ENCODE data around the gene CRYGA. TPM values are rescaled to one million over a fixed set of nuclear protein-coding genes. Genes with fewer than 3 reads are reported as not detected.

The CRYGA gene
- total RNA-seq, 2 donors from 2014 or later, result not detected

- Histone ChIP-seq H3K9me3 (peaks cover 0 to 4% of the 10 kb centered on the region in 2 donors), H3K4me3 (no peak overlapping the region), H3K27me3 (no peaks in the 10 kb centered on the region), H3K36me3 (no peaks in the 10 kb centered on the region), H3K4me1 (no peaks in the 10 kb centered on the region), H3K27ac (no peak overlapping the region)
- TF ChIP-seq, protein P1, sequence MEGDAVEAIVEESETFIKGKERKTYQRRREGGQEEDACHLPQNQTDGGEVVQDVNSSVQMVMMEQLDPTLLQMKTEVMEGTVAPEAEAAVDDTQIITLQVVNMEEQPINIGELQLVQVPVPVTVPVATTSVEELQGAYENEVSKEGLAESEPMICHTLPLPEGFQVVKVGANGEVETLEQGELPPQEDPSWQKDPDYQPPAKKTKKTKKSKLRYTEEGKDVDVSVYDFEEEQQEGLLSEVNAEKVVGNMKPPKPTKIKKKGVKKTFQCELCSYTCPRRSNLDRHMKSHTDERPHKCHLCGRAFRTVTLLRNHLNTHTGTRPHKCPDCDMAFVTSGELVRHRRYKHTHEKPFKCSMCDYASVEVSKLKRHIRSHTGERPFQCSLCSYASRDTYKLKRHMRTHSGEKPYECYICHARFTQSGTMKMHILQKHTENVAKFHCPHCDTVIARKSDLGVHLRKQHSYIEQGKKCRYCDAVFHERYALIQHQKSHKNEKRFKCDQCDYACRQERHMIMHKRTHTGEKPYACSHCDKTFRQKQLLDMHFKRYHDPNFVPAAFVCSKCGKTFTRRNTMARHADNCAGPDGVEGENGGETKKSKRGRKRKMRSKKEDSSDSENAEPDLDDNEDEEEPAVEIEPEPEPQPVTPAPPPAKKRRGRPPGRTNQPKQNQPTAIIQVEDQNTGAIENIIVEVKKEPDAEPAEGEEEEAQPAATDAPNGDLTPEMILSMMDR (IDR thresholded peaks at IDR 0.05), result no peak
- DNase-seq (ENCODE audit: low spot score), result no peak
Measured at GRCh38 chr2:208153156-208153555, 10.2 kb downstream of the CRYGA start.

- Histone ChIP-seq H3K27me3 (no peaks in the 10 kb centered on the region), H3K4me1 (no peaks in the 10 kb centered on the region), H3K27ac (no peak overlapping the region), H3K9me3 (peaks cover 0 to 4% of the 10 kb centered on the region in 2 donors), H3K36me3 (no peaks in the 10 kb centered on the region), H3K4me3 (no peak overlapping the region)
- no peak for DNase-seq (ENCODE audit: low spot score)
- TF ChIP-seq, protein P1 (IDR thresholded peaks at IDR 0.05), result no peak
Measured at GRCh38 chr2:208150956-208151355, 12.4 kb downstream of the CRYGA start.

- H3K27me3 ChIP-seq, result no peaks in the 10 kb centered on the region
- H3K36me3 ChIP-seq, result no peaks in the 10 kb centered on the region
- TF ChIP-seq, protein P1 (IDR thresholded peaks at IDR 0.05), result no peak
- peaks cover 0 to 4% of the 10 kb centered on the region in 2 donors for H3K9me3 ChIP-seq
- no peaks in the 10 kb centered on the region for H3K4me1 ChIP-seq
- no peak for DNase-seq (ENCODE audit: low spot score)
- no peak overlapping the region for H3K4me3 ChIP-seq
- no peak overlapping the region for H3K27ac ChIP-seq
Measured at GRCh38 chr2:208150094-208150493, 13.3 kb downstream of the CRYGA start.

DNA sequence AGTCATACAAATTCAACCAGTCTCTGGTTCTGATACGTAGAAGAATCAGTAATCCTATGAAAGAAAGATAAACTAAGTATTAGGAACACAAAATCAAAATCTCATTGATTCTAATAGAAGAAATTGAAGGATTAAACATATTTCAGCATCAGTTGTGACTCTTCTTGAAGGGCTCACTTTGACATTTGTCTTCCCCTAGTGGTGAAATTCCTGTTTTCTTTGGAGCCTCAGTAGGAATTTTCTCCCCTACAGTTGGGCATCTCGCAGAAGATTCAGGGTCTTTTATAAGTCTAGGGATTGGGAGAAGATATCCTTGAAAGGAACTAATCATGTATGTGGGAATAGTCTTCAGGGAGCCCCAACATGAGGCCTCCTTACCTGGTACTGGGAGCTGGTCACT lies 14.6 kb downstream of the CRYGA start:
- Histone ChIP-seq H3K9me3 (peaks cover 0 to 4% of the 10 kb centered on the region in 2 donors), H3K27ac (no peak overlapping the region), H3K27me3 (no peaks in the 10 kb centered on the region), H3K4me1 (no peaks in the 10 kb centered on the region), H3K36me3 (no peaks in the 10 kb centered on the region), H3K4me3 (no peak overlapping the region)
- DNase-seq (ENCODE audit: low spot score), result no peak
- TF ChIP-seq, protein P1 (IDR thresholded peaks at IDR 0.05), result peak in 1 of 2 donors; percentile 19

DNA sequence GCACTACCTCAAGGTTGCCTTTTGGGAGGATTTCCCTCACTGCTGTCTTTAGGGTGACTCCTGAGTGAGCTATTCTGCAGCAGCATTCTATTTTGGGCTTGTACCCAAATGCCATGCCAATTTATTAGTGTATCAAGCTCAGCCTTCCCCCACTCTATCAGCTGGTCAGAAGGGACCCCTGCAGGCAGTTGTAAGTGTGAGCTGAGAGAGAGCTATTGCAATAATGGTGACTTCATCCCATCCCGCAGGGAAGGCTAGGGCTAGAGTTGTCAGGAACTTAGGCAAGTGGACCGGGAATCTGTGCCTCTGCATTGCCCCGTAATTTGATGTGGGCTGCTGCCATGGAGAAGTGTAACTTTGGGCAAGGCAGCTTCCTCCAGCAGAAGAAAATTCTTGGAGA lies 15.6 kb downstream of the CRYGA start:
- Histone ChIP-seq H3K36me3 (no peaks in the 10 kb centered on the region), H3K9me3 (peaks cover 0 to 4% of the 10 kb centered on the region in 2 donors), H3K27ac (no peak overlapping the region), H3K4me3 (no peak overlapping the region), H3K4me1 (no peaks in the 10 kb centered on the region), H3K27me3 (no peaks in the 10 kb centered on the region)
- no peak for DNase-seq (ENCODE audit: low spot score)
- TF ChIP-seq, protein P1 (IDR thresholded peaks at IDR 0.05), result no peak

- H3K27me3 ChIP-seq, result no peaks in the 10 kb centered on the region
- TF ChIP-seq, protein P1 (IDR thresholded peaks at IDR 0.05), result no peak
Measured at GRCh38 chr2:208147008-208147407, 16.4 kb downstream of the CRYGA start.

More at GRCh38 chr2:208147008-208147407, 16.4 kb downstream of the CRYGA start:
- no peak overlapping the region for H3K4me3 ChIP-seq
- no peaks in the 10 kb centered on the region for H3K36me3 ChIP-seq
- H3K27ac ChIP-seq, result no peak overlapping the region
- DNase-seq (ENCODE audit: low spot score), result no peak
- H3K4me1 ChIP-seq, result no peaks in the 10 kb centered on the region
- peaks cover 0 to 4% of the 10 kb centered on the region in 2 donors for H3K9me3 ChIP-seq

Measured in right atrium auricular region (tissue), 2 donors.